ENCODE measurements around the gene TLE4.

The TLE4 gene

DNA sequence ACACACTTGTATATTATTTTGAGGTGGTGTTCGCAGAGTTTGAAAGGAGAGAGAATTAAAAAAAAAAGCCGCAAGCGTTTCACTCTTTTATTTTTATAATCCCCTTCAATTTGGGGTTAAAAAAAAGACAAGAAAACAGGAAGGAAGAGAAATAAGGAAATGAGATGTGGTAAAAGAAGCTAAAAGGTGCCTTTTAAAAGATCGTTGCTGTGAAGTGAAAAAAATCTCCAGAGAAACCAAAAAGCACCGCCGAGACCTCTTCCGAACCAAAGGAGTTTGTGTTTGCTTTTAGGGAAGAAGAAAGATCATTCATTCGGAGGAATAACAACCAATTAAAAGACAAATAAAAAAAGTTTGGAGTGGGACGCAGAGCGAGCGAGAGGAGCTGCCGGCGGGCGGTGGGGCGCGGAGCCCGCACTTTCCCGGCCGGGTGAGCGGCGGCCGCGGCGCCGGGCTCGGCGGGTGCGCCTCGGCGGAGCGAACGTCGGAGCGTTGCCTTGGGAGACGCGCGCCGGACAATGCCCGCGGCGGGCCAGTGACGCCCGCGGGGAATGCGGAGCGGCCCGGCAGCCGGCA is 355 bp downstream of the TLE4 start:
- DNase-seq (ENCODE audit: low read depth), result no peak

GRCh38 chr9:79572608-79573411 is 1.0 kb downstream of the TLE4 start:
- peak; percentile 54 for DNase-seq (ENCODE audit: low read depth)

DNA sequence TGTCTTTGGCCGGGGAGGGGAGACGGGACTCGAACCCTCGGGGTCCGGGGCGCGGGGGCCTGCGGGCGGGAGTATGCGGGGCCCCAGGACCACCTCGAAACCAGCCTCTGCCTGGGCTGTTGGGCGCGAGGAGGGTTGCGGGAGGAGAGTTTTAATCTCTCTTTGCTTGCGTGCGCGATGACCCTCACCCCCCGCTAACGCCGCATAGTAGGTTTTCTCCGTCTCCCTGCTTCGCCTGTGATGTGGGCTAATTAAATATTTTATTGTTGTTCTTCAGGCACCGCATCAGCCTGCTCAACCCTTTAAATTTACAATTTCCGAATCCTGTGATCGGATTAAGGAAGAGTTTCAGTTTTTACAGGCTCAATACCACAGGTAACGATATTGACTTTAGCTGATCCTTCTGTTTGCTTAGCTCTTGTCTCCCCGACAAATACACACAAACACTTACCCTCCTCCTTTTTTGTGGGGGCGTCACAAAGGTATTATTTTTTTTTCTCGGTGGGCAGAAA is 1.7 kb downstream of the TLE4 start:
- DNase-seq (ENCODE audit: low read depth), result no peak

DNA sequence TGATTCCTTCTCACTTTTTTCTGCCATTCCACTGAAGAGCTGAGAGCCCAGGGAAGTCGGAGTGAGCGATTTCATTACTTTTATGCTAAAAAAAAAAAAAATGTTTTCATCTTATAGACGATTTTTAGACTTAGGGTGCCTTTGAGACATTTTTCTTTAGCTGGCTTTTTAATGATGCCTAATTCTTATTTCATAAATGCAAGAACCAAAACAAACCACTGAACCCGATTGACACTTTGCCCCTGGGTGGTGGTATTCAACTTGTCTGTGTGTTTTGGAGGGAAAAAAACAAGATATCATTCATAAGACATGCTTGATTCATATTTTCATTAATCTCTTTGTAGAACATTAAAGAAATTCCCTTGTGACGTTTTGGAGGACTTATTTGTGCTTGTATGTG is 2.4 kb downstream of the TLE4 start:
- DNase-seq (ENCODE audit: low read depth), result no peak

DNA sequence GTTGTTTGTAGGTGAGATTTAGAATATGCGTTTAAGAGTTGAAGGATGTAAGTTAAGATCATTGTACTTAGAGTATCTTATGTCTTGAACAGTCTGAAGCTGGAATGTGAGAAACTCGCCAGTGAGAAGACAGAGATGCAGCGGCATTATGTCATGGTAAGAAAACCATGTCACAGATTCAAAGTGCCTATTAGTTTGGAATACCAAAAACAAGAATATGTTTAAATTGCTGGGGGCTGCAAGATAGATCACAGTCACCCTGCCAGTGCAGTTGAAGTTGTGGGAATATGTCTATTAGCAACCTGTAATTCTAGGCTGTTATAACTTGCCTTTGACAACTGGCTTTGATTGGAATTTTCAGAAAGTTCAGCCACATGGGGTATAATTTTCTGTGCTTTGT is 3.0 kb downstream of the TLE4 start:
- no peak for DNase-seq (ENCODE audit: low read depth)

GRCh38 chr9:79575547-79575946 is 3.8 kb downstream of the TLE4 start:
- no peak for DNase-seq (ENCODE audit: low read depth)

GRCh38 chr9:79577969-79578723 is 6.4 kb downstream of the TLE4 start:
- no peak for DNase-seq (ENCODE audit: low read depth)

GRCh38 chr9:79578891-79579290 is 7.1 kb downstream of the TLE4 start:
- no peak for DNase-seq (ENCODE audit: low read depth)

DNA sequence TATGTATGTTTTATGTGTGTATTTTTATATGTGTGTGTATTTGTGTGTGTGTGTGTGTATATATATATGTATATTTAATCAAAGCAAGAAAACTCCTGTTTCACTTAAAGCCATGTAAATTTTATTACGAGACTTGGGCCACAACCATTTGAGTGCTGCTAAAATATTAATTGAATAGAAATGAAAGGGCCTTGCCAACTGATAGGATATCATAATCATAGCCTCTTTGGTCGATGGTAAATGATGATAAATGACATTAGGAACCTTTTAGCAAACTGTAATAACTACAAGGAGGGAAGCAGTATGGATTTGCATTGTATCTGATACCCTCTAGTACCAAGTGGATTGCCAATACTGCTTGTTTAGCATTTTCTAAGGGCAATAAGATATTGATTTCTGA is 7.9 kb downstream of the TLE4 start:
- no peak for DNase-seq (ENCODE audit: low read depth)

GRCh38 chr9:79580055-79580454 is 8.3 kb downstream of the TLE4 start:
- no peak for DNase-seq (ENCODE audit: low read depth)

DNA sequence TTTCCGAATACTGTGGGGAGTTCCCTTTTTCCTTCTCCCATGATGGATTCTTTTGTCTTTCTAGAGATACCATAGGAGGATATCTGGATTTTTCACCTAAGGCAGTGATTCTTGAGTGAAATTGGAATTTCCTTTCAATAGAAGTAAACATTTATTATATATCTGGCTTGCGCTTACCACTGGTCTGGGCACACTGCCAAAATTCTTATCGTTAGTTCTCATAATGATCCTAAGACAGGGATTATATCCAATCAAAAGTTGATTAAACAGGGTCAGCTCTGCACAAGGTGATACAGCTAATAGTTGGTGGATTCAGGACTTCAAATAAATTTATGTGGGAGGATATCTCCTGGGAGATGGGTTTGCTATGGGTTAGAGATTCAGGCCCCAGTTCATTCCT is 9.6 kb downstream of the TLE4 start:
- DNase-seq (ENCODE audit: low read depth), result no peak

DNA sequence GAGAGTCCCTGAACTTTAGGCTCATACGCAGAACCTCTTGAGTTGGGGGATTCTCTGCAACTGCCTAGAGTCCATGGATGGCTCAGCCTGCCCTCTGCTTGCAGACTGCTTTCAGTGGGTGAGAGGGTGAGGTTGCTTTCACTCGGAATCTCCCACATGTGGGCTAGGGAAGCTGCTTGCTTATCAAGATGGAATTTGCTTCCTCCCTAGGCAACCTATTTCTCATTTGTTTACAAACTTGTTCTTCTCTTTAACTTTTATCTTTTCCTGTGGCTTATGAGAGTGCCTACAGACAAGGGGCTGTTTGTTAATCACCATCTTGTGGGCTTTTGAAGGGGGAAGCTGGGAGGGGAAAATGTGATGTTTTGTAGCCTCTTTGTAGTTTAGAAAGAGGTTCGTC is 10.0 kb downstream of the TLE4 start:
- no peak for DNase-seq (ENCODE audit: low read depth)

- DNase-seq (ENCODE audit: low read depth), result no peak
Measured at GRCh38 chr9:79583952-79584654, 12.3 kb downstream of the TLE4 start.

DNA sequence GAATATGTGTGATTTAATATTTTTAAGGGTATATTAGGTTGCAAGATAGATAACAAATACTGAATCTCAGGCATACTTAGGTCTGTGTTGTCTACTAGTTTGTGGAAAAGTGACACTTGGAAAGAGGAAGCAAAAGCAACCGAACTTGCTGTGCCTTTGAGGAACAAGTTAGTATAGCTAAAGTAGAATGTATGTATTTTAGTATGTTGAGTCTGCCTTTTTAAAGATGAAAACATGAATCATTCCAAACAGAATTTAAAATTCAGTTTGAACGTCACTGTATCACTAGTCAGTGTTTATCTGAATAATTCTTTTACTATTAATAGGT is 12.9 kb downstream of the TLE4 start:
- no peak for DNase-seq (ENCODE audit: low read depth)

- DNase-seq (ENCODE audit: low read depth), result no peak
Measured at GRCh38 chr9:79588488-79589223, 16.9 kb downstream of the TLE4 start.

DNA sequence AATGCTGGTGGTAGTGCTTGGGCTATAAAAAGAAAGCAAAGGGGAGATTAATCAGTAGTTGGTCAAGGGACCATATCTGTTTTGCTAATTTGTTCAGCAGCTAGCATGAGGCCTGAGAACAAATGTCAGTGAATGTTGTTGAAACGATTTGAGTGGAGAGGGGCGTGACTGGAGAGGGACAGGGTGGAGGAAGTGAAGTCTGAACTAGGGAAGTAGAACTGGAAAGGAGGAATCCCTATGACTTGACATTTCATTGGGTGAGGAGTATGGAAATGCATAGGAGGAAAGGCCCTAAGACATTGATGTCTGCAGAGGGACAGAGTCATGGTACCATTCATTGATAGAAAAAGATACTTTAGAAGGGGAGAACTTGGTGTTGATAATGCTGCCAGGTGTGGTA is 19.7 kb downstream of the TLE4 start:
- DNase-seq (ENCODE audit: low read depth), result no peak

- no peak for DNase-seq (ENCODE audit: low read depth)
Measured at GRCh38 chr9:79592726-79593493, 21.1 kb downstream of the TLE4 start.

DNA sequence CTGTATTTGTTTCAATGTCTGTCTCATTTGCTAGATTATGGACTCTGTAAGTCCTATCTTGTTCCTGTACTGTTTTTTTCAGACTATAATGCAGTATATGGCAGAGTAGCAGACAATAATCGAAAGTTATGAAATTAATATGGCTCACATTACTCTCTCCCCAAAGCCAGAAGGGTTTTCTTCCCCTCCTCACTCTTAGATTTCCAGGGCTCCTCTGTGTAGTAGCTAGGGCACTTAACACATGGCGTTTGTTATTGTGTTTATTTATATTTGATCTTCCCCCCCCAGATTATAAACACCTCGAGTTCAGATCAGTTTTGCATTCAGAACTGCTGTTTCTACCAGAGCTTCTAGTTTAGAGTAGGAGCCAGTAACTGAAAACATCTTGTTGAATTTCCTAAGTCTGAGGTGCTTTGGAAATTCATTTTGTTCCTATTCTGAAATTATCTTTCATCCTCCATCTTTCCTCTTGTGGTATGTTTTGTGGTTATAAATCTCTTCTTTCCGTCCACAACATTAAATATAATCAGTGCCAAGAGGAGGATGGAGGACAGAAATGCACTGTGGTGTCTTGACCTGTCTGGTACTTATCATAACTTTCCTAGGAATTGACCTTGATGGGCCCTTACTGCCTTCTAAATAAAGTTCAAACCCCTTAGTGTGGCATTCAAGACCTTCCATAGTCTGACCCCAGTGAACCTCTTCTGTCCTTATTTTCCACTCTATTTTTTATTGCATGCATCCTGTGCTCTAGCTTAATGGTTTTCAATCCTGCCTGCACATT is 27.0 kb downstream of the TLE4 start:
- DNase-seq (ENCODE audit: low read depth), result no peak

GRCh38 chr9:79600466-79600865 is 28.7 kb downstream of the TLE4 start:
- DNase-seq (ENCODE audit: low read depth), result no peak

DNA sequence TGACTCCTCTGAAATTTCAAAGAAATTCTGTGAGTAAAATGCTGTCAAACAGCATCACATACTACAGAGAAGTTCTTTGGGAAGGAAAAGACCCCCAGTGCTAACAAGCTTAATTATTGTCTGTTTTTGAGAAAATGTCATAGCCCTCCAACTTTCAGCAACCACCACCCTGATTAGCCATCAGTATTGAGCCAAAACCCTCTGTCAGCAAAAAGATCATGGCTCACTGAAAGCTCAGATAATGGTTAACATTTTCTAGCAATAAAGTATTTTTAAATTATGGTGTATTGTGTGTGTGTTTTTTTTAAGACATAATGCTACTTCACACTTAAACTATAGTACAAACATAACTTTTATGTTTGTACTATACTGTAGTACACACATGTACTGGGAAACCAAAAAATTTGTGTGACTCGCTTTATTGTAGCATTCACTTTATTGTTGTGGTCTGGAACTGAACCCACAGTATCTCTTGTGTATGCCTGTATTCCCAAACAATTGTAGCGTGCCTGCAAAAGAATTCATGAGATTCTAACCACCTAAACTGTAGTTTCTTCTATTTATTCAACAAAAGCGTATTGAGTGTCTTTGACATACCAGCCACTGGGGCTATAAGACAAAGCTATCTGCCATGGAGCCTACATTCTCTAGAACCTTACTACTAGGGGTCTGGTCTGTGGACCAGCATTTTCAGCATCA is 31.6 kb downstream of the TLE4 start:
- no peak for DNase-seq (ENCODE audit: low read depth)

All from activated gamma-delta T cell treated with anti-CD3 and anti-CD28 coated beads, Interleukin-2, amount 50 U/mL, for 16 hours (primary cell).